HG03025 (cell line): ENCODE measurements around the gene RBCK1.
A peak's percentile ranks its signal among the peaks of the same experiment; 100 is the strongest.
"Not testable (repeated sequence)": the region's sequence is repeated elsewhere in the genome, so short reads cannot be mapped to it uniquely, and the experiment has no call there.

ENCODE experiments used
- ATAC-seq: cut with Tn5 transposase; IDR thresholded peaks from one replicate; pipeline ENCODE4 v1.9.1; 2021; ENCODE audit warnings: mild to moderate bottlenecking, moderate library complexity; ENCODE audit not compliant: unreplicated experiment, low FRiP score

The RBCK1 gene

GRCh38 chr20:461254-462198 lies 53.4 kb downstream of the RBCK1 start:
- peak; percentile 33 for ATAC-seq

GRCh38 chr20:462199-462991 lies 54.3 kb downstream of the RBCK1 start, which contains the start of gene TBC1D20:
Gene TBC1D20 (minus strand): TSS chr20:462533. CDS start chr20:462405, 128 bp downstream.
- peak; percentile 89 for ATAC-seq

GRCh38 chr20:467755-468154 lies 59.7 kb downstream of the RBCK1 start:
- no peak for ATAC-seq

- ATAC-seq: no peak
Observed at GRCh38 chr20:469746-470490, 61.8 kb downstream of the RBCK1 start.

- ATAC-seq: no peak
Observed at GRCh38 chr20:472137-472846, 64.2 kb downstream of the RBCK1 start.

- ATAC-seq: no peak
Observed at GRCh38 chr20:472889-473292, 64.8 kb downstream of the RBCK1 start.

- no peak for ATAC-seq
Observed at GRCh38 chr20:474581-474980, 66.5 kb downstream of the RBCK1 start.

GRCh38 chr20:475463-476357 lies 67.6 kb downstream of the RBCK1 start:
- no peak for ATAC-seq

- ATAC-seq: not testable (repeated sequence)
Observed at GRCh38 chr20:476561-477249, 68.6 kb downstream of the RBCK1 start.

GRCh38 chr20:478010-478948 lies 70.2 kb downstream of the RBCK1 start:
- no peak for ATAC-seq

- no peak for ATAC-seq
Observed at GRCh38 chr20:478949-479429, 70.9 kb downstream of the RBCK1 start.

- ATAC-seq: no peak
Observed at GRCh38 chr20:479487-479886, 71.4 kb downstream of the RBCK1 start.

GRCh38 chr20:480044-480443 lies 71.9 kb downstream of the RBCK1 start:
- ATAC-seq: no peak

GRCh38 chr20:481167-481566 lies 73.1 kb downstream of the RBCK1 start:
- no peak for ATAC-seq
